GM21786 (cell line): ENCODE results near the gene MFSD1.
"Not testable (repeated sequence)": the region's sequence is repeated elsewhere in the genome, so short reads cannot be mapped to it uniquely, and the experiment has no call there.

Source experiments
- ATAC-seq: cut with Tn5 transposase; IDR thresholded peaks from one replicate; pipeline ENCODE4 v1.9.1; 2021; ENCODE audit not compliant: unreplicated experiment

Gene MFSD1

GRCh38 chr3:158775426-158776410 lies 26.1 kb upstream of the MFSD1 start:
- no peak for ATAC-seq

DNA sequence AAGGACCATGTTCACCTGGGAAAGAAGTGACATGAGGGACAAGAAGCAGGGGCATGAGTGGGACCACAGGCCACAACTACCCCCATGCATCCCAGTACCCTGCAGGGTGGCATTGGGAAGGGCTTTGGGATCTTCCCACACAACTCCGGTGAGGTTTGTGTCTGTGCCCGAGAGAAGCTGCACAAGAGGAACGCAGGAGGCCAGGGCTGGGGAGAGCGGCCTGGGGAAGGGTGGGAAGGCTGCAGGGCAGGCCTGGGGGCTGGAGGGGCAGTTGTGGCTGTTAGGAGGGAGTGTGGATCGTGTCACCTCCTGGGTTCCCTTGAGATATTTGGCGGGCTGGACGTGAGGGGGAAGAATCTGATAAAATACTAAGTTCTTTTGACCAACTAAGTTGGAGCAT lies 25.3 kb upstream of the MFSD1 start:
- ATAC-seq: no peak

DNA sequence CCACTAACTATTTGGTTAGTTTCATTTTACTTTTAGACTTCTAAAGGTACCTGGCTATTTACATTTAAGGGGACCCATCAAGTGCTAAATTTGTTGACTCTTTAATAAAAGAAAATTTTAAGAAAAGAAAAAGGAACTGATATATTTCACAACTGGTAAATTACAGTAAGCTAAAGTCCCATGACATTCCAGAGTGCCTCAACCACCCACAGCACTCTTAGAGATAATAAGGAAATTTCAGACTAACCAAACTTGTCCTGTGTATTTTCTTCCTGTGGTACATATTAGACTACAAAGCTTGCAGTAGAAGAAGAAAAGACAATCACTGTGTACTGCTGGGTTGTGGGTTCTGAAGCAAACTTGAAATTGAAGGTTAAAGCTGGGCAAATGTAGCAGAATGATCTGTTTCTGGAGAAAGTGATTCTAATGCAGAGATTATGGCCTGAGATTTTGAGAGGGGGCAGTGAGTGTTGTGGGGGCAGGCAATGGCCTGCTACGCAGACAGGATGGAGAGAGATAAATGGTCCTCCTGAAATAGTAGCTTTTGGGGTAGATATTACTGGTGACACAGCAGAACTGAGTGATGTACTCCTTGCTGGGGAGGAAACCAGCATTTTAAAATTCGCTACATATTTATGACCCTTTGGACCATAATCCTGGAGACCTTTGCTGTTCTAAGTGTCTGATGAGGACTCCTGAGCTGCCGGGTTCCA lies 24.5 kb upstream of the MFSD1 start:
- ATAC-seq: no peak

GRCh38 chr3:158780766-158781165 lies 21.1 kb upstream of the MFSD1 start:
- ATAC-seq: no peak

DNA sequence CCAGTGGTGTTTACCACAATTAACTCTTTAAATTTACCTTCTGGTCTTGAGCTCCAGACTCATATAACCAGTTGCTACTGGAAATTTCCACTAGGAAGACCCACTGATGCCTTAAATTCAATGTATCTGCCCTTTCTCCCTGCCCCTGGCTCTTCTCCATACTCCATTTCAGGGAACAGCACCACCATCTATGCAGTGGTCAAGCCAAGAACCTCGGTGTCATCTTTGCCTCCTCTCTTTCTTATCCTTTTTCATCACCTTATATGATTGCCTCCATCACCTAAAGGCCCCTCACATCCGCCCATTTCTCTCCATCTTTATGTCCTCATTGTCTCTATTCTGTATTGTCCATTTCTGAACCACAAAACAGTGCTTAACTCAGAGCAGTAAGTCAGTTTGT lies 20.7 kb upstream of the MFSD1 start:
- no peak for ATAC-seq

DNA sequence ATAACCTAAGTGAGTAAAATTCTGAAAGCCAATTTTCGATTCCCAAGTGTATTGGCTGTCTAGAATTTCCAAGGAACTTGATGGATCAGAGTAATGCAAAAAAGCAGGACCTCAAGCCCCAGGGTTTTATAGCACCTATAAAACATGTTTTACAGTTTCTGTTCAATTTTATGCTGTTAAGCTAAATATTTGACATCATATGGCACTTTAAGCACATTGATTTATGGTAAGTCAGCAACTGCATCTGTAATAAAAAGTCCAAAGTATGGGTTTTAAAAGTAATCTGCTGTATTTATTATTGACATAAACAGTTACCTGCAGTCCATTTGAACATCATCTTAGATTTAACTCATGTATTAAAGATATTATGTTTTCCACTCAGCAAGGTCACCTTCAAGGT lies 20.0 kb upstream of the MFSD1 start:
- no peak for ATAC-seq

DNA sequence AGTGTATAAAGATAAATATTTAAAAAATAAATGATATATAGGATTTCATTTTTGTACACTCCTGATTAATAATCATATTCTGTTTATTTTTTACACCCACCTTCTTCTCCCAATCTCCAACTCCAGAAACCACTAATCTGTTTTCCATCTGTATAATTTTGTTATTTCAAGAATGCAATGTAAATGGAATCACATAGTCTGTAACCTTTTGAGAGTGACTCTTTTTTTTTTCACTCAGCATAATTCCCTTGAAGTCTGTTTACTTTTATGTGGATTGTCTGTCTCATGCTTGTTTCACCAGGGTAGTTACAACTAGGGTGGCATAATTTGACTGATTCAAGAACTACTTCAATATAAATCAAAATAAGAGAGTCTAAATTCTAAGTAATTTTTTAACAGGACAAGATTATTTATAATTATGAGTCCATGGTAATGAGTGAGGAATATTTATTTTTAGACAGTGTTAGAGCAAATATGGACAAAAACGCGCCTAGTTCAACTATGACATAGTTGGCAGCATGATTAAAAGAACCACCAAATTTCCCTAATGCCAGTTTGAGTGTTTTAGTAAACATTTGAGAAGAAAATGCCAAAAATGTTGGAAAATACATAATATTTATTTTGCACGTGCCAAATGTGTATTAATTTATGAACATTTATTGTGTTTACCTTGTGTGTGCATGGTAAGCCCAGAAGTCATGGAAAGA lies 19.4 kb upstream of the MFSD1 start:
- no peak for ATAC-seq

- no peak for ATAC-seq
These were observed 18.8 kb upstream of the MFSD1 start for GRCh38 chr3:158783051-158783450.

GRCh38 chr3:158785972-158786371 lies 15.9 kb upstream of the MFSD1 start:
- no peak for ATAC-seq

DNA sequence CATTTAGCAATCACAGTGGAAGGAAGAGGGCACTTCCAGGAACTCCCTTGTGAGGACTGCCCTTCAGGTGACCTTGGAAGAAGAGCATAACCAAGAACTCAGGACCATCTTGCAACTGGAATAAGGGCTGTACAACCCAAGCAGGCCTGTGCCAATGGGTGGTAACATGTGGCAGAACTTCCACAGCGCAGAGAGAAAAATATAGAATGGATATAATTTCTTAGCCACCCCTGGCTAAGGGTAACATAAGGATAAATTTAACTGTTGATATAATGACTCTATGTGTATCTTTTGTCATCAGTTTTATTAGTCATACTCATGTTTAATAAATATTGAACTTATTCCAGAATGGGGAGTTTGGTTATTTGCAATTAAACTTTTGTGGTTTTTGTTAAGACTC lies 13.4 kb upstream of the MFSD1 start:
- ATAC-seq: no peak

DNA sequence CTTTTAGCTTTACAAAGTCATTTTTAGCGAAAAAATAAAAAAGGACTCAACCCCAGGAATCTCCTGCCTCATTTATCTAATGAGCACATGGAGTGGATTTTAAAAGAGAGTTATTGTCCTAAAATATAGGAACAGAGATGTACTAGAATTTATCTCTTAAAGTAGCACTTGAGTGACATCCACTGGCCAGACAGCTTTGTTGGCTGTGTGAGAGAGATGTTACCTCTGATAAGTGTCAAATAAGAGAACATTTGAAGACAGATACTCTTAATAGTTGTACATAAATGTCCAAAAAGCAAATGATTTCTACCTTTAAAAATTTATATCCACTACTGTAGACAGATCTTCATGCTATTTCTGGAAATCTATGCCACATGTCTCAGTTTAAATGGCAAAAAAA lies 12.3 kb upstream of the MFSD1 start:
- peak; percentile 55 for ATAC-seq

DNA sequence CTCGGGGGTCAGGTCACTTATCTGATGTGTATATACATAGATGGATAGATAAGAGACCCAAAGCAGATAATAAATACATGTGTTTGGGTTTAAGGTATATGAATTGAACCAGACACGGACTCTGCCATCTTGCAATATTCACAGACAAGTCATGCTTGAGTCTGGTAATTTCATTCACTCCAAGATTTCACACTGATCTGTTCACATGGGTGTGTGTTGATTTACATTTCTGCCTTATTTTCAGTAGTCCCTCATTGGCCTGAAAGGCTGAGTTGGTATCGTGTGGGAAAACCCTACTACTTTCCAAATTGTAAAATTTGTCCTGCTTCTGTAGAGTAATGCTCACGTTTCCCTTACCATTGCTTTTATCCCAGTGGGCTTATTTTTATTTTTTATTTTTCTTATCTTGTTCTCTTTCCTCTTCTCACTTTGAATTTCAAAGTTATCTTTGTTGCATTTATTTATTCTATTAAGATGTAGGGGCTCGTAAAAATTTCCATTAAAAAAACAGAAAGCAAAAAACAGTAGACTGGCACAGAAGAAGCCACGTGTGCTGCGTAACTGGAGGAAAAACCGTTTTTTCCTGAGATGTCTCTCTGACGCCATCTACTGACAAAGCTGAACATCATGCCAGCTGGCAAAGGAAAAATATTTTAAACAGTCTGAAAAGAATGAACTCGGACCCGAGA lies 10.8 kb upstream of the MFSD1 start:
- peak; percentile 79 for ATAC-seq

- not testable (repeated sequence) for ATAC-seq
These were observed 10.3 kb upstream of the MFSD1 start for GRCh38 chr3:158791590-158791920.

DNA sequence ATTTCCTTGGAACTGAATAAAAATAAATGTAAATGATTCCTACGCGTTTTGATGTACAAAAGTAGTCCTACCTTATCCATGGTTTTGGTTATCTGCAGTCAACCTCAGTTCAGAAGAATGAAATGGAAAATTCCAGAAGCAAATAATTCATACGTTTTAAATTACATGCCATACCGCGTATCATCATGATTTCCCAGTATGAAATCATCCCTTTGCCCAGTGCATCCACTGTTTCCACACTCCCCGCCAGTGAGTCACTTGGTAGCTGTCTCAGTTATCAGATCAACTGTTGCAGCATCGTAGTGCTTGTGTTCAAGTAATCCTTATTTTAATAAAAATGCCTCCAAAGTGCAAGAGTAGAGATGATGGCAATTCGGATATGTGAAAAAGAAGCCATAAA lies 9.1 kb upstream of the MFSD1 start:
- ATAC-seq: no peak

GRCh38 chr3:158794206-158794605 lies 7.6 kb upstream of the MFSD1 start:
- ATAC-seq: no peak

DNA sequence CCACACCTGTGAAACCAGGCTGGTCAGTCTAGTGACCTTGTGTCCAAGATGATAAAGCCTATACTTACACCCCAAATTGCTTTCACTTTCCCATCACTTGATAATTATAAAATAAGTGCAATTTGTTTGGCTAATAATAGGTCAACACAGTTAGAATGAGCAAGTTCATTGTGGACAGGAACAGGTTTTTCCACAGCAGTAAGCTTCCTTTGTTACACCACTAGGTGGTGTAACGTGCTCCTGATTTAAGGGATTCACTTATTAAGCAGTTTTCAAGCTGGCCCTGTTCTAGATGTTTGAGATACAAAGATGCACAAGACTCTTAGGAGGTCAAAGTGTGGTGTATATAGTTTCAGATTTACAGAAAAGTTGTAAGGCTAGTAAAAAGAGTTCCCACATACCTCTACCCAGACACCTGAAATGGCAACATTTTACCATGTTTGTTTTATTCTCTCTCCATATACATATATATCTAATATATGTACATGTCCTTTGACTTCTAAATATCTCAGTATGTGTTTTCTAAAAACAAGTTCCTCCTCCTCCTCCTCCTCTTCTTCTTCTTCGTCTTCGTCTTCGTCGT lies 6.8 kb upstream of the MFSD1 start:
- no peak for ATAC-seq

GRCh38 chr3:158801201-158801600 lies 653 bp upstream of the MFSD1 start:
- ATAC-seq: no peak

DNA sequence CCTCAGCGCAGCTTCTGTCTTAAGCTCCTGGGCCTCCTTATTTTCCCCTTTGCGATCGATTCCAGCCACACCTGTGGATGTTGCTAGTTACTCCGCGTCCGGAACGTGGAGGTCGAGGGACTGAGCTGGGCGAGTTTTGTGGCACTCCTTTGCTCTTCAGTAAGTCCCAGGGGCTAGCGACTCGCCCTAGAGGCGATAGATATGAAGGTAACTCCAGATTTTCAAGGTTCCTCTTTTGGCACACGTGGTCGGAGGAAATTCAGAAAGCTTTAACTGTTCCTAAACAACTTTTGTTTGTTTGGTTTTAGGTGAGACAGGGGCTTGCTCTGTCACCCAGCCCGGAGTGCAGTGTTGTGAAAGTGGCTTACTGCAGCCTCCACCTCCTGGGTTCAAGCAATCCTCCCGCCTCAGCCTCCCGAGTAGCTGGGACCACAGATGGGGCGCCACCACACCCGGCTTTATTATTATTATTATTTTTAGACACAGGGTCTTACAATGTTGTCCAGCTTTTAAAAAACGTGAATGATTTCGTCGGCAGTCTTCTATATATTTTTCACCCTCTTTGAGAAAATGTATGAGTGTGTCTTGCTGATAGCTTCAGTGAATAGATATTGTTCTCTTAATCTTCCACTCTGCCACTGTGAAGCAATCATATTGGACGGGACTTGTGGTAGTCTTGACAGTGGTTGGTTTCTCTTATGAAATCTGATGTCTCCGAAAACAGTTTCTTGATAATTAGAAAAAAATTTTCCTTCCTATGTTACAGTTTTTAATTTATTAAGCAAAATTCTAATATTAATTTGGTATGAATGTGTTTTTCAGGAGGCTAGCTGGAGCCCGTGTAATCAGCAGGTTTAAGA lies 785 bp downstream of the MFSD1 start:
- peak; percentile 23 for ATAC-seq

GRCh38 chr3:158804441-158804840 lies 2.6 kb downstream of the MFSD1 start:
- no peak for ATAC-seq

- ATAC-seq: no peak
These were observed 6.8 kb downstream of the MFSD1 start for GRCh38 chr3:158808697-158809096.
